CD14-positive monocyte (primary cell): Measurements from ENCODE around the gene MARVELD2. TPM values are rescaled to one million over a fixed set of nuclear protein-coding genes. Genes with fewer than 3 reads are reported as not detected.

Experiments
- DNase-seq, 3 donors: peaks; one replicate each; pipeline ENCODE4 v3.0.0-alpha.2; 2011 to 2022
- H2AFZ ChIP-seq: 2 replicates; pipeline ENCODE4 v1.6.0; 2012; ENCODE audit warnings: mild to moderate bottlenecking, low read depth, low read length, inconsistent platforms; ENCODE audit not compliant: insufficient read depth, poor library complexity, severe bottlenecking
- H3K27ac ChIP-seq, 2 donors: 1 replicate in 1 of 2; 2 replicates in 1 of 2; pipeline ENCODE4 v1.5.1; 2012 to 2013; ENCODE audit warnings: low read length in 2 of 2, control low read depth in 1 of 2, inconsistent platforms in 1 of 2, low read depth in 1 of 2, mild to moderate bottlenecking in 1 of 2
- H3K27me3 ChIP-seq, 2 donors: one replicate each; pipeline versions ENCODE4 v1.6.0 to v1.6.1; 2011 to 2013; ENCODE audit warnings: low read length in 2 of 2; ENCODE audit not compliant: control insufficient read depth in 2 of 2, insufficient read depth in 2 of 2
- H3K36me3 ChIP-seq, 2 donors: replicated peaks in 1 of 2; 1 replicate in 1 of 2; 2 replicates in 1 of 2; pipeline versions ENCODE4 v1.5.1 to v1.6.1; 2012 to 2013; ENCODE audit warnings: low read length in 2 of 2, control low read depth in 1 of 2, inconsistent platforms in 1 of 2, mild to moderate bottlenecking in 1 of 2; ENCODE audit not compliant: insufficient read depth in 2 of 2, control insufficient read depth in 1 of 2
- H3K4me1 ChIP-seq, 2 donors: 1 replicate in 1 of 2; 2 replicates in 1 of 2; pipeline versions ENCODE4 v1.5.1 to v1.6.1; 2012 to 2013; ENCODE audit warnings: low read length in 2 of 2, control low read depth in 1 of 2, inconsistent platforms in 1 of 2, mild to moderate bottlenecking in 1 of 2, moderate library complexity in 1 of 2; ENCODE audit not compliant: insufficient read depth in 2 of 2, control insufficient read depth in 1 of 2
- H3K4me2 ChIP-seq: replicated peaks from 2 replicates; pipeline ENCODE3; 2012; ENCODE audit warnings: low read length, moderate library complexity, mild to moderate bottlenecking; ENCODE audit not compliant: poor library complexity, severe bottlenecking; ENCODE audit errors: extremely low read depth
- H3K4me3 ChIP-seq, 3 experiments: fragments of 200-600 bp in 1 of 3; sonication (generic) in 1 of 3; replicated peaks in 1 of 3; 1 replicate in 2 of 3; 2 replicates in 1 of 3; pipeline ENCODE4 v1.5.1; 2011 to 2013; ENCODE audit warnings: low read length in 3 of 3, mild to moderate bottlenecking in 3 of 3, control low read depth in 2 of 3, low read depth in 2 of 3, inconsistent platforms in 1 of 3, moderate library complexity in 1 of 3
- H3K79me2 ChIP-seq: 2 replicates; pipeline ENCODE4 v1.6.0; 2012; ENCODE audit warnings: mild to moderate bottlenecking, control low read depth, inconsistent platforms, low read length, moderate library complexity; ENCODE audit not compliant: insufficient read depth
- H3K9ac ChIP-seq: 2 replicates; pipeline ENCODE4 v1.6.0; 2017; ENCODE audit warnings: low read length, mild to moderate bottlenecking; ENCODE audit not compliant: insufficient read depth, poor library complexity, severe bottlenecking
- H3K9me3 ChIP-seq, 2 donors: replicated peaks in 1 of 2; 1 replicate in 1 of 2; 2 replicates in 1 of 2; pipeline versions ENCODE4 v1.5.1 to v1.6.1; 2012 to 2013; ENCODE audit warnings: low read length in 2 of 2, control low read depth in 1 of 2; ENCODE audit not compliant: control insufficient read depth in 1 of 2, insufficient read depth in 1 of 2
- H4K20me1 ChIP-seq: 2 replicates; pipeline ENCODE4 v1.6.0; 2012; ENCODE audit warnings: mild to moderate bottlenecking, low read length, control low read depth, moderate library complexity; ENCODE audit not compliant: insufficient read depth
- H3K27ac Mint-ChIP-seq, 7 donors: one replicate each; pipeline ENCODE4 v1.8.0; 2020; ENCODE audit warnings: mild to moderate bottlenecking in 7 of 7, mixed read lengths in 7 of 7, moderate library complexity in 6 of 7, inconsistent platforms in 2 of 7
- H3K27me3 Mint-ChIP-seq, 3 donors: one replicate each; pipeline ENCODE4 v1.8.0; 2021 to 2022; ENCODE audit warnings: low read depth in 3 of 3, mild to moderate bottlenecking in 3 of 3, mixed read lengths in 3 of 3, moderate library complexity in 3 of 3, inconsistent platforms in 1 of 3
- H3K36me3 Mint-ChIP-seq, 2 donors: one replicate each; pipeline ENCODE4 v1.8.0; 2020; ENCODE audit warnings: mixed read lengths in 2 of 2, inconsistent platforms in 1 of 2, mild to moderate bottlenecking in 1 of 2
- H3K4me1 Mint-ChIP-seq: one replicate; pipeline ENCODE4 v1.8.0; 2020; ENCODE audit warnings: mild to moderate bottlenecking, mixed read lengths
- H3K4me3 Mint-ChIP-seq, 2 donors: one replicate each; pipeline ENCODE4 v1.8.0; 2020; ENCODE audit warnings: mild to moderate bottlenecking in 2 of 2, mixed read lengths in 2 of 2, moderate library complexity in 1 of 2
- H3K9me3 Mint-ChIP-seq, 7 donors: one replicate each; pipeline ENCODE4 v1.8.0; 2020 to 2022; ENCODE audit warnings: mixed read lengths in 7 of 7, mild to moderate bottlenecking in 6 of 7, moderate library complexity in 6 of 7, inconsistent platforms in 2 of 7
- WGBS: methylation state at CpG from one replicate; pipeline ENCODE4 v1.1.5; 2013; ENCODE audit warnings: missing lambda C conversion rate; ENCODE audit not compliant: insufficient coverage; 5-methylcytosine and 5-hydroxymethylcytosine counted together
- intact Hi-C, 2 donors: fragments of 100-400 bp; cut with micrococcal nuclease; formaldehyde crosslinking; loops; one replicate each; pipeline versions ENCODE4 v1.15.0 to v1.15.1; 2023
- polyA plus RNA-seq, 3 donors: library from polyadenylated mRNA; depleted of rRNA in 1 of 3; unstranded in 2 of 3; stranded (reverse) in 1 of 3; fragments of 300-500 nt in 2 of 3; fragments of >200 nt in 1 of 3; fragmentation: Illumina TruSeq in 2 of 3; gene quantifications; 1 replicate in 2 of 3; 2 replicates in 1 of 3; pipeline ENCODE4 v1.2.3, GENCODE V29; 2012 to 2021
- small RNA-seq: library from RNA; depleted of rRNA; stranded (forward); fragments of <200 nt; gene quantifications from one replicate; pipeline ENCODE3, GENCODE V24; 2012; ENCODE audit warnings: low read depth; ENCODE audit not compliant: insufficient read length
- TF ChIP-seq, protein P1 (sequence below): fragments of 200-600 bp; IDR thresholded peaks from one replicate; pipeline ENCODE4 v1.8.0; 2022; ENCODE audit warnings: antibody characterized with exemption, mild to moderate bottlenecking

Gene MARVELD2
- polyA plus RNA-seq, 3 donors, result 0.15 TPM; not detected in 2

DNA sequence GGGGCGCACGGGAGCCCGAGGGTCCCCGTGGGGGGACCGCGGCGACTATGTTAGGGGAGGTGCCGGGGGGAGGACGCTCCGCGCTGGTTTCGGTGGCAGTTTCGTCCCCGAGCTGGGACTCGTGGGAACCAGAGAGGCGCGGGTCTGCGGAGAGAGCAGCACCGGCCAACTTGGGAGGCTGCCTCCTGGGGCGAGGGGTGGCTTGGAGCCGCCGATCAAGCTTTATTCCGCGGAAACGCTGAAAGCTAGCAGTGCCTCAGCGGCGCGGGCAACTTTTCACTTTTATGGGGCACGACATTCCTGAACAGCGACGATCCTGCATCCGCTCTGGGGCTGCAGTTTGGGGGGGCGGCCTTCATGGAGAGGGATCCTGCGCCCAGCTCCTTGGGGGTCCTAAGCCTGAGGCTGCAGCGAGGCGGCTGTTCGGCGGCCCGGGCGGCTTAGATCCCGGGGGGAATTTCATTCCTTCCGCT lies 78.0 kb downstream of the MARVELD2 start:
- Histone ChIP-seq H3K4me1 (peaks cover 18 to 26% of the 10 kb centered on the region in 2 donors), H3K4me2 (peak overlapping the region; percentile 100), H3K9ac (peak overlapping the region; percentile 59), H3K9me3 (peaks cover 0 to 5% of the 10 kb centered on the region in 2 donors), H2AFZ (peak overlapping the region; percentile 91), H4K20me1 (no peaks in the 10 kb centered on the region), H3K4me3 (peak overlapping the region; percentile 45 to 90 (median 54)), H3K27ac (no peak overlapping the region), H3K79me2 (no peaks in the 10 kb centered on the region), H3K27me3 (peaks cover 14 to 36% of the 10 kb centered on the region in 2 donors), H3K36me3 (no peaks in the 10 kb centered on the region)
- H3K4me3 Mint-ChIP-seq, result peak overlapping the region; percentile 86 to 94
- no peak overlapping the region for H3K27ac Mint-ChIP-seq
- TF ChIP-seq, protein P1, sequence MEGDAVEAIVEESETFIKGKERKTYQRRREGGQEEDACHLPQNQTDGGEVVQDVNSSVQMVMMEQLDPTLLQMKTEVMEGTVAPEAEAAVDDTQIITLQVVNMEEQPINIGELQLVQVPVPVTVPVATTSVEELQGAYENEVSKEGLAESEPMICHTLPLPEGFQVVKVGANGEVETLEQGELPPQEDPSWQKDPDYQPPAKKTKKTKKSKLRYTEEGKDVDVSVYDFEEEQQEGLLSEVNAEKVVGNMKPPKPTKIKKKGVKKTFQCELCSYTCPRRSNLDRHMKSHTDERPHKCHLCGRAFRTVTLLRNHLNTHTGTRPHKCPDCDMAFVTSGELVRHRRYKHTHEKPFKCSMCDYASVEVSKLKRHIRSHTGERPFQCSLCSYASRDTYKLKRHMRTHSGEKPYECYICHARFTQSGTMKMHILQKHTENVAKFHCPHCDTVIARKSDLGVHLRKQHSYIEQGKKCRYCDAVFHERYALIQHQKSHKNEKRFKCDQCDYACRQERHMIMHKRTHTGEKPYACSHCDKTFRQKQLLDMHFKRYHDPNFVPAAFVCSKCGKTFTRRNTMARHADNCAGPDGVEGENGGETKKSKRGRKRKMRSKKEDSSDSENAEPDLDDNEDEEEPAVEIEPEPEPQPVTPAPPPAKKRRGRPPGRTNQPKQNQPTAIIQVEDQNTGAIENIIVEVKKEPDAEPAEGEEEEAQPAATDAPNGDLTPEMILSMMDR, result no peak
- peaks cover 23 to 38% (median 28%) of the 10 kb centered on the region in 3 donors for H3K27me3 Mint-ChIP-seq
- under 1% methylated on average over 35 of the region's 42 CpGs for WGBS
- peaks cover 0 to 6% (median 0%) of the 10 kb centered on the region in 7 donors for H3K9me3 Mint-ChIP-seq
- H3K4me1 Mint-ChIP-seq, result peaks cover 23% of the 10 kb centered on the region
- intact Hi-C loops, result no loop called here
- peak in 1 of 3 donors; percentile 3 for DNase-seq
- H3K36me3 Mint-ChIP-seq, result peaks cover 0 to 5% of the 10 kb centered on the region in 2 donors

DNA sequence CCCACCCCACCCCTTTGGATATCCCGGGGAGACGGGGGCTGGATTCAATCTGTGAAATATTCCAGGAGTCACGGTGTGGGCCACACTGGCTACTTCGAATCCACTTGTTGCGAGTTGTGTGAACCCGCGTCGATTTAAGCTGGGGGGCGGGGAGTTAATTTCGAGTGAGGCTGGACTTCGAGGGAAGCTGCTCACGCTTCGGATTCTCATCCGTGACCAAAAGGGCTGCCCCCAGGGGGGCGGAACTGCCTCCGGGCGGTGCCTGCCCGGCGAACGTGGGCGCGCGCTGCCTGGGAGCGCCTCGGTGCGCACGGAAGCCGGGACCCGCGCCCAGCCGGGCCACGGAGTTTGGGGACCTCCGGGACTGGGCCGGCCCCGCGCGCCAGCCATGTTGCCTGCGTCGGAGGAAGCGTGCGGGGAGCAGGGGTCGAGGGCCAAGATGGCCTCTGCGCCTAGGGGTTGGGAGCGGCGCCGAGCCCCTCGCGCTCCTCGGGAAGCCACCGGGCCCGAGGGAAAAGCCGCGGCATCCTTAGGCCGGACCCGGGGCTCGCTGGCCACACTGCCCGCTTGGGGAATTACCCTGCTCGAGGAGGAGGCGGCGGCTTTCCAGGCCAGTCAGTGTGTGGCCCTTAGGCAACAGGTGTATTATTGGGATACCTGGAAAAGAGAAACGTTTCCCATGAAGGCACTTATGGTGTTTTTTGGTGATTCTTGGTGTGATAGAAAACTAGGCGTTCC lies 78.6 kb downstream of the MARVELD2 start:
- TF ChIP-seq, protein P1, result no peak
- peaks cover 23 to 38% (median 28%) of the 10 kb centered on the region in 3 donors for H3K27me3 Mint-ChIP-seq
- H3K9me3 Mint-ChIP-seq, result peaks cover 0 to 6% (median 0%) of the 10 kb centered on the region in 7 donors
- peak overlapping the region; percentile 86 to 94 for H3K4me3 Mint-ChIP-seq
- H3K27me3 ChIP-seq, result peaks cover 14 to 36% of the 10 kb centered on the region in 2 donors
- intact Hi-C loops, result no loop called here
- H3K4me1 ChIP-seq, result peaks cover 18 to 26% of the 10 kb centered on the region in 2 donors
- H3K36me3 ChIP-seq, result no peaks in the 10 kb centered on the region
- no peak overlapping the region for H3K27ac ChIP-seq
- 2% methylated on average over 60 of the region's 62 CpGs for WGBS
- peak overlapping the region; percentile 45 to 90 (median 54) for H3K4me3 ChIP-seq
- H3K27ac Mint-ChIP-seq, result no peak overlapping the region
- peaks cover 23% of the 10 kb centered on the region for H3K4me1 Mint-ChIP-seq
- peak overlapping the region; percentile 91 for H2AFZ ChIP-seq
- H3K79me2 ChIP-seq, result no peaks in the 10 kb centered on the region
- DNase-seq, result peak in 2 of 3 donors; percentile 11 to 18
- peak overlapping the region; percentile 100 for H3K4me2 ChIP-seq
- H3K9me3 ChIP-seq, result peaks cover 0 to 5% of the 10 kb centered on the region in 2 donors
- H4K20me1 ChIP-seq, result no peaks in the 10 kb centered on the region
- peak overlapping the region; percentile 59 for H3K9ac ChIP-seq
- peaks cover 0 to 5% of the 10 kb centered on the region in 2 donors for H3K36me3 Mint-ChIP-seq

Small RNA genes lying within 50 kb of the gene (small RNA-seq; reads per million reads assigned to genes)
- gene RN7SL616P (not detected), gene RPS27P14 (not detected)

Other genes starting within 250 kb of the MARVELD2 start
- 1 to 10 TPM in 2 of 3 donors, under 1 TPM in 1; 0.64 to 2.6 (median 1.6) TPM for gene CCNB1, start 248.0 kb upstream of the MARVELD2 start, polyA plus RNA-seq
- under 1 TPM; 0.57 to 0.73 (median 0.61) TPM for gene CENPH, start 225.5 kb upstream of the MARVELD2 start, polyA plus RNA-seq
- gene CDK7, start 180.2 kb upstream of the MARVELD2 start, polyA plus RNA-seq, result 10 to 100 TPM; 12.4 to 20.4 (median 14.4) TPM
- gene CCDC125, start 82.3 kb upstream of the MARVELD2 start, polyA plus RNA-seq, result 1 to 10 TPM in 2 of 3 donors, under 1 TPM in 1; 0.98 to 2.6 (median 1.6) TPM
- gene AK6, start 45.6 kb upstream of the MARVELD2 start, polyA plus RNA-seq, result 10 to 100 TPM in 2 of 3 donors, 1 to 10 TPM in 1; 7.6 to 50.3 (median 30.6) TPM
- 100 to 1,000 TPM in 2 of 3 donors, 10 to 100 TPM in 1; 50.2 to 156 (median 143) TPM for gene TAF9, start 45.6 kb upstream of the MARVELD2 start, polyA plus RNA-seq
- 10 to 100 TPM in 1 of 3 donors, 1 to 10 TPM in 2; 9.1 to 11.6 (median 9.6) TPM for gene RAD17, start 45.3 kb upstream of the MARVELD2 start, polyA plus RNA-seq
- gene OCLN, start 77.7 kb downstream of the MARVELD2 start, polyA plus RNA-seq, result under 1 TPM in 2 of 3 donors, not detected in 1; 0.03 to 0.15 TPM
- 10 to 100 TPM; 11.0 to 14.4 (median 13.5) TPM for gene GTF2H2C, start 145.1 kb downstream of the MARVELD2 start, polyA plus RNA-seq